Glutamatergic neuron (in vitro differentiated cells): ENCODE measurements around the gene GRAP2. TPM values are rescaled to one million over a fixed set of nuclear protein-coding genes. Genes with fewer than 3 reads are reported as not detected.
"Not testable (repeated sequence)": the region's sequence is repeated elsewhere in the genome, so short reads cannot be mapped to it uniquely, and the experiment has no call there.

Experiments
- DNase-seq: peaks from one replicate; pipeline ENCODE4 v3.0.0; 2022
- H3K27ac Mint-ChIP-seq: one replicate; pipeline ENCODE4 v1.8.0; 2020; ENCODE audit warnings: mild to moderate bottlenecking, mixed read lengths, inconsistent platforms; ENCODE audit not compliant: unreplicated experiment
- H3K27me3 Mint-ChIP-seq: one replicate; pipeline ENCODE4 v1.8.0; 2020; ENCODE audit warnings: mild to moderate bottlenecking, moderate library complexity, mixed read lengths, inconsistent platforms; ENCODE audit not compliant: unreplicated experiment
- H3K36me3 Mint-ChIP-seq: one replicate; pipeline ENCODE4 v1.8.0; 2020; ENCODE audit warnings: mild to moderate bottlenecking, mixed read lengths, inconsistent platforms; ENCODE audit not compliant: unreplicated experiment
- H3K4me1 Mint-ChIP-seq: one replicate; pipeline ENCODE4 v1.8.0; 2020; ENCODE audit warnings: mild to moderate bottlenecking, low read depth, mixed read lengths, inconsistent platforms; ENCODE audit not compliant: unreplicated experiment
- H3K4me3 Mint-ChIP-seq: one replicate; pipeline ENCODE4 v1.8.0; 2020; ENCODE audit warnings: mild to moderate bottlenecking, mixed read lengths, inconsistent platforms; ENCODE audit not compliant: unreplicated experiment
- H3K9me3 Mint-ChIP-seq: one replicate; pipeline ENCODE4 v1.8.0; 2020; ENCODE audit warnings: mild to moderate bottlenecking, moderate library complexity, mixed read lengths, inconsistent platforms; ENCODE audit not compliant: unreplicated experiment
- CTCF ChIP-seq: fragments of 200-600 bp; sonication (generic); IDR thresholded peaks from one replicate; pipeline ENCODE4 v1.5.0; 2021; ENCODE audit not compliant: partially characterized antibody, unreplicated experiment
- total RNA-seq: library from RNA; stranded (reverse); fragmentation: NEBNext Ultra II Directional; extraction: Animal tissue kit (Norgen Biotek cat#: 25700); gene quantifications from one replicate; pipeline ENCODE4 v1.2.1, GENCODE V29; 2021; ENCODE audit not compliant: unreplicated experiment

The GRAP2 gene
- total RNA-seq, 1 donor from 2014 or later: not detected

GRCh38 chr22:39859903-39860588 is 40.8 kb upstream of the GRAP2 start:
- Mint-ChIP-seq H3K36me3 (no peaks in the 10 kb centered on the region), H3K4me3 (no peak overlapping the region), H3K9me3 (peaks cover 3% of the 10 kb centered on the region), H3K4me1 (peaks cover 9% of the 10 kb centered on the region), H3K27me3 (no peaks in the 10 kb centered on the region), H3K27ac (no peak overlapping the region)
- no peak for TF ChIP-seq CTCF
- DNase-seq: no peak

- Mint-ChIP-seq H3K9me3 (peaks cover 3% of the 10 kb centered on the region), H3K36me3 (no peaks in the 10 kb centered on the region), H3K4me1 (peaks cover 4% of the 10 kb centered on the region), H3K27ac (no peak overlapping the region), H3K4me3 (no peak overlapping the region), H3K27me3 (no peaks in the 10 kb centered on the region)
- no peak for TF ChIP-seq CTCF
- no peak for DNase-seq
Measured at GRCh38 chr22:39868741-39869140, 32.1 kb upstream of the GRAP2 start.

- not testable (repeated sequence) for H3K36me3 Mint-ChIP-seq, H3K9me3 Mint-ChIP-seq, H3K27ac Mint-ChIP-seq, DNase-seq, H3K27me3 Mint-ChIP-seq, H3K4me1 Mint-ChIP-seq, H3K4me3 Mint-ChIP-seq
Measured at GRCh38 chr22:39869797-39870196, 31.1 kb upstream of the GRAP2 start.

GRCh38 chr22:39871008-39871798 is 29.7 kb upstream of the GRAP2 start:
- Mint-ChIP-seq H3K9me3 (peaks cover 1% of the 10 kb centered on the region), H3K27me3 (no peaks in the 10 kb centered on the region), H3K36me3 (no peaks in the 10 kb centered on the region), H3K4me1 (no peaks in the 10 kb centered on the region), H3K4me3 (no peak overlapping the region), H3K27ac (no peak overlapping the region)
- TF ChIP-seq CTCF: no peak
- no peak for DNase-seq

- DNase-seq: no peak
- Mint-ChIP-seq H3K36me3 (no peaks in the 10 kb centered on the region), H3K4me3 (no peak overlapping the region), H3K4me1 (no peaks in the 10 kb centered on the region), H3K9me3 (peaks cover 1% of the 10 kb centered on the region), H3K27ac (no peak overlapping the region), H3K27me3 (no peaks in the 10 kb centered on the region)
- TF ChIP-seq CTCF: no peak
Measured at GRCh38 chr22:39872548-39872947, 28.3 kb upstream of the GRAP2 start.
